22Rv1 (cell line): ENCODE results near the gene ASXL3.

Experiments
- H3K27ac ChIP-seq: fragments of 450-650 bp; 2 replicates; pipeline ENCODE4 v1.5.1; 2017
- ZFX ChIP-seq: fragments of 450-650 bp; IDR thresholded peaks from 2 replicates; pipeline ENCODE4 v1.6.1; 2017; ENCODE audit warnings: antibody characterized with exemption, borderline replicate concordance
- TF ChIP-seq, protein P1 (sequence below): fragments of 450-650 bp; IDR thresholded peaks from 2 replicates; pipeline ENCODE4 v1.5.1; 2017; ENCODE audit warnings: mild to moderate bottlenecking

The ASXL3 gene

GRCh38 chr18:33630476-33630875, 52.5 kb downstream of the ASXL3 start:
- H3K27ac ChIP-seq: no peak overlapping the region
- TF ChIP-seq ZFX: no peak
- TF ChIP-seq, protein P1, sequence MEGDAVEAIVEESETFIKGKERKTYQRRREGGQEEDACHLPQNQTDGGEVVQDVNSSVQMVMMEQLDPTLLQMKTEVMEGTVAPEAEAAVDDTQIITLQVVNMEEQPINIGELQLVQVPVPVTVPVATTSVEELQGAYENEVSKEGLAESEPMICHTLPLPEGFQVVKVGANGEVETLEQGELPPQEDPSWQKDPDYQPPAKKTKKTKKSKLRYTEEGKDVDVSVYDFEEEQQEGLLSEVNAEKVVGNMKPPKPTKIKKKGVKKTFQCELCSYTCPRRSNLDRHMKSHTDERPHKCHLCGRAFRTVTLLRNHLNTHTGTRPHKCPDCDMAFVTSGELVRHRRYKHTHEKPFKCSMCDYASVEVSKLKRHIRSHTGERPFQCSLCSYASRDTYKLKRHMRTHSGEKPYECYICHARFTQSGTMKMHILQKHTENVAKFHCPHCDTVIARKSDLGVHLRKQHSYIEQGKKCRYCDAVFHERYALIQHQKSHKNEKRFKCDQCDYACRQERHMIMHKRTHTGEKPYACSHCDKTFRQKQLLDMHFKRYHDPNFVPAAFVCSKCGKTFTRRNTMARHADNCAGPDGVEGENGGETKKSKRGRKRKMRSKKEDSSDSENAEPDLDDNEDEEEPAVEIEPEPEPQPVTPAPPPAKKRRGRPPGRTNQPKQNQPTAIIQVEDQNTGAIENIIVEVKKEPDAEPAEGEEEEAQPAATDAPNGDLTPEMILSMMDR: no peak

GRCh38 chr18:33641141-33641540, 63.1 kb downstream of the ASXL3 start:
- H3K27ac ChIP-seq: no peak overlapping the region
- TF ChIP-seq ZFX: no peak
- TF ChIP-seq, protein P1: no peak

DNA sequence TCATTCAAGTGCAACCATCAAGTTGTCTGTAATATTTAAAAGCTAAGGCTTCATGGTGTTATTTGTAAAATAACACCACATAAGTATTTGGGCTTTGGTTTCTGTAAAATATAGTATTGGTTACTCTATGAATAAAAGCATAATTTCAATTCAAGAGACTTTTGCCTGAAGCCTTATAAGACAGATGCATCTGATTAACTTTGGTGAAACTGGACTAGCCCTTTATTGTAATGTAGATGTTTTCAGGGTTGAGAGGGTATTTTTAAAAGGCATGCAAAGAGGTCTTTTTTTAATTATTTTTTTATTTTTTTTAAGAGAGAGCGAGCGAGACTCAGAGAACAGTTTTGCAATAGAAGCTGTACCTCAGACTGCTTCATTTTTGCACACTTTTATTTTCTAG, 66.5 kb downstream of the ASXL3 start:
- H3K27ac ChIP-seq: no peak overlapping the region
- TF ChIP-seq ZFX: no peak
- TF ChIP-seq, protein P1: no peak

GRCh38 chr18:33647365-33647764, 69.3 kb downstream of the ASXL3 start:
- no peak overlapping the region for H3K27ac ChIP-seq
- TF ChIP-seq, protein P1: no peak
- no peak for TF ChIP-seq ZFX

GRCh38 chr18:33652635-33653034, 74.6 kb downstream of the ASXL3 start:
- TF ChIP-seq, protein P1: no peak
- no peak for TF ChIP-seq ZFX
- no peak overlapping the region for H3K27ac ChIP-seq

DNA sequence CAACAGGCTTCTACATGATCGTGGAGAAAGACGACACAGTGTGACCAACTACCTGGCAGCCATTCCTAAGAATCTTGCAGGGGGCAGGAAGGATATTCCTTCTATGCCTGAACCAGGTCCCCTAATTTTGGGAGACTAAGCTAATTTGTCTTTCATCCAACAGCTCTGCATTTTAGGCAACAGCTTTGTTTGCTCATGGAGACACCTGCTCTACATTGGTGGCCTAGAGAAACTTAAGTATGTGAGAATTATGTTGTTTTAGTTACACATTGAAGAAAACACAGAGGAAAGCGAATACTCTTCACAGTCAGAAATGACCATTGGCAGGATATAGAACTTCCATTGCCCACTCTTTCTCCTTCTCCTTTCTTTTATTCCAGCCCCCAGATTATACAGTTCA, 75.2 kb downstream of the ASXL3 start:
- no peak overlapping the region for H3K27ac ChIP-seq
- TF ChIP-seq, protein P1: no peak
- no peak for TF ChIP-seq ZFX

DNA sequence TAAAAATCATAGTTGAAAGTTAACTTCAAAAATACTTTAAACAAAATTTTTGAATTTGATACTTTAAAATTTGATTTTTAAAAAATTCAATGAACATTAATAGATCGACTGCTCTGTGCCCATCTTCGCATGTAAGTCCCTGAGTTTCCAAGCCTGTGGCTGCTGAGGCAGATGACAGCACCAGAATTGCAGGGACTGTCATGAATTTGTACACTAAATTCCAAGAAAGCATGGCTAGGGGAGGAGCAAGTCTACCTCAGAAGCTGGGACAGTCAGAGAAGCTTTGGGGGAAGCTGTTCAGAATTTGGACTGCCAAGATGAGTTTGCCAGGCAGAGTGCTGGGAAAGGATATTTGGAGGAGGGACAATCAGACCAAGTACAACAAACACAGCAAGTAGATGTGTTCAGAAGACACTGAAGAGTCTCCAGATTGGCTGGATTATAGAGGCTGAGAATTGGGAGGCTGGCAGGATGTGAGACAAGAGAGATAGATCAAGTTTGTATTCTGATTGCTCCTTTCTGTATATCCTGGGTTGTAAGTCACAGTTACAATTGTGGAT, 79.0 kb downstream of the ASXL3 start:
- TF ChIP-seq ZFX: no peak
- TF ChIP-seq, protein P1: no peak
- H3K27ac ChIP-seq: no peak overlapping the region
